ENCODE measurements around the gene STAG1.

The STAG1 gene

DNA sequence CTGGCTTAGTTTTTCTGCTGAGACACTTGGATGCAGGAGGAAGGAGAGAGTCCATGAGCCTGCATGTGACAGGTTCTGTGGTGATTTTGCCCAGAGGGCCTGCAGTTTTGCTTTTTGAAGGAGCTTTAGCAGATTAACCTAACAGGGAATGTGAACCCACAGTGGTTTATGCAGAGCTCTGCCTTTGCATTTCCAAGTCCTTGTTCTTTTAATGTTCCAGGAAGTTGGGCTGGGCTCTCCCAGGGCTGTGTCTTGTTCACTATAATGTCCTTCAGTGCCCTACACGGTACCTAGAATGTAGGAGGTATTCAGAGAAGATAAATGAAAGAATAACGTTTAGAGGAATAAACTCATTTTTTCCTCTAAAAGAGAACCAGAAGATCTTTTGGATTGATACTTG lies 451.7 kb downstream of the STAG1 start:
- DNase-seq: no peak

- DNase-seq: no peak
Observed at GRCh38 chr3:136297826-136298225, 454.4 kb downstream of the STAG1 start.

GRCh38 chr3:136296960-136297359 lies 455.2 kb downstream of the STAG1 start:
- DNase-seq: no peak

GRCh38 chr3:136294176-136294575 lies 458.0 kb downstream of the STAG1 start:
- no peak for DNase-seq

DNA sequence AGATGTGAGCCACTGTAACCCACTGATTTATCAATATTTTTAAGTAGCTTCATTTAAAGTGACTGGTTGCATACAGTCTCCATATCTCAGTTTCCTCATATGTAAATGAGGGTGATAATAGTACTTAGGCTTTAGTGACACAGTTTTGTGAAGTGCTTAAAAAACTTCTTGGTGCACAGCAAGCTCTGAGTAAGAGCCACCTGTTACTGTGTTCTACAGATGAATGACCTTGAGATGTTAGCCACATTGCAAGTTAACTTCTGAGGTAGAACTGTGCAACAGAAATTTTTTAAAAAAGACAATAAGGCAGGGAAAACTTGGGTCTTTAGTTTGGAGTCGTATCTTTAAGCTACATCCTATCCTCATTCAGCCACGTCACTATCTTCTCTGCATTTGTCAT lies 458.9 kb downstream of the STAG1 start:
- no peak for DNase-seq

DNA sequence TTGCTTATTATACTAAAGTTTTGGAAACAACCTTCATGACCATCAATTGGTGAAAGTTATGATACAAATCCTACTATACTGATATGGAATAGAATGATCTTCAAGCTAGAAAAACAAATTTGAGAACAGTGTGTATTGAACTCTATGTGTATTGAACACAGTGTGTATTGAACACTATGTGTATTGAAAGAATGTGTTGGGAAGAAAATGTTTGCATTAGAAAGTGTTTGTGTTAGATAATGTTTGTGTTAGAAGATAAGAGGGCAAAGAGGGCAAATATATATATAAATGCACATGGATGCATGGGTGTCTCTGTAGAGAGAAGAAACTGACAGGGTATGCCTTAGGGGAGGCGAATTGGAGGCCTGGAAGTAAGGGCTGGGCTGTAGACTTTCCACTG lies 459.7 kb downstream of the STAG1 start:
- no peak for DNase-seq

DNA sequence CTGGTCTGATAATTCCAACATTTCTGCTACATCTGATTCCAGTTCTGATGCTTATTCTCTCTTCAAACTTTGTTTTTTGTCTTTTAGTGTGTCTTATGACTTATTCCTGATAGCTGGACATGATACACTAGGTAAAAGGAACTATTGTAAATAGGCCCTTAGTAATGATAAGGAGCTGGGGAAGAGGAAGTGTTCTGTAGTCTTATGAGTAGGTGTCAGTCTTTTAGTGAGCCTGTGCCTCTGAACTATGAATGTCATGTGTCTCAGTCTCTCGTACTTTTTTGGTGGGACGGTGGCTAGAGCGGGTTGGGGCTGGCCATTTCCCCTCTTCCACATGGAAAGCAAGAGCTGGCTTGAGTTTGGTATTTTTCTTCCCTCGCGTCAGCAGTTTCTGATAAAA lies 460.9 kb downstream of the STAG1 start:
- DNase-seq: no peak

Data from activated CD8-positive, alpha-beta memory T cell treated with anti-CD3 and anti-CD28 coated beads for 24 hours (primary cell).